ENCODE measurements around the gene PUDP. TPM values are rescaled to one million over a fixed set of nuclear protein-coding genes. Genes with fewer than 3 reads are reported as not detected.
"Not testable (repeated sequence)": the region's sequence is repeated elsewhere in the genome, so short reads cannot be mapped to it uniquely, and the experiment has no call there.

Gene PUDP
- total RNA-seq, 2 experiments from 2014 or later: 16.3 to 19.1 TPM

DNA sequence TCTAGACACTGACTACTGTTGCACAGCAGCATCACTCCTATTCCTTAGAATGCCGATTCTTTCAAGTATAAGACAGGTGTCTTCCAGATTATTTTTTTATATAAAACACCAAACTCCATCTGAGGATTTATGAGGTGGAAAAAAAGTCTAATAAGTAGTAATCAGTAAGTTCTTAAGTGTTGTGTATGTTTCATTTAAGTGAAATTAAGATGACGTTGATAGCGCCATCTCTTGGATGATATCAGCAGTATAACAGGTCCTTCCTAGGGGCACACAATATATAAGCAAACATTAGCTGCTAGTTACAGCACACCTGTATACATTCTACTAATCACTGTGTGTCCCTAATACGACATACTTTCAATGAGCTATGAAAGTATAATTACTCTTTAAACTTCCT is 100.0 kb downstream of the PUDP start:
- H3K36me3 Mint-ChIP-seq: peaks cover 21% of the 10 kb centered on the region
- H3K9me3 Mint-ChIP-seq (ENCODE audit: low read depth): no peaks in the 10 kb centered on the region
- DNase-seq (no peak), ATAC-seq (no peak)
- CTCF ChIA-PET: no interaction called here
- H3K4me1 Mint-ChIP-seq: peaks cover 3% of the 10 kb centered on the region
- H3K27me3 Mint-ChIP-seq: no peaks in the 10 kb centered on the region
- no peak overlapping the region for H3K27ac Mint-ChIP-seq
- H3K4me3 Mint-ChIP-seq: no peak overlapping the region

DNA sequence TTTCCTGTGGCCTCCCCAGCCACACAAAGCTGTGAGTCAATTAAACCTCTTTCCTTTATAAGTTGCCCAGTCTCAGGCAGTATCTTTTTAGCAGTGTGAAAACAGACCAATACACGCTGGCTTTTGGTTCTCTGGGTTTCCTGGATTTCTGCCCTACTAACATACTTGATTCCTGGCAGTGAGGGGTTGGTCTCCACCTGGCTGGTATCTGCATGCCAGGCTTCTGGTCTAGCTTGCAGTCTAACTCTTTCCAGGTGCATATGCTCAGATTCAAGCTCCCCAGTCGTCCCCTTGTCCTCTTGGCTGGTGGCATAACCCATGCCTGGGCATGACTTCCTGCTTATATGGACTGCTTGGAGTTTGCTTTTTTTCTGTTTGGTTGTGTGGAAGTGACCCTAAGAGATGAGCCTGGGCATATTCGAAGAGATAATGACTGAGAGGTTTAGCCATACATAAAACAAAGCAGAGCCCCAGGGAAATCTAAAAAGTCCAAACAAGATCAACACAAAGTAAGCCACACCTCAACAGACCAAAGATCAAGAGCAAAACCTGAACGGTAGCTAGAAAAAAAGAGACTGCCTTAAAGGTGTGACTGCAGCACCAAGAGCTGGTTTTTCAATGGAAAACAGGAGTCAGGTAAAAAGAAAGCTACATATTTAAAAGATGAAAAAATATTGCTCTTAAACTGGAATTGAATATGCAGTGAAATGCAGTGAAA is 102.6 kb downstream of the PUDP start:
- ATAC-seq: no peak
- CTCF ChIA-PET: no interaction called here
- peaks cover 3% of the 10 kb centered on the region for H3K4me1 Mint-ChIP-seq
- no peak overlapping the region for H3K27ac Mint-ChIP-seq
- H3K9me3 Mint-ChIP-seq (ENCODE audit: low read depth): no peaks in the 10 kb centered on the region
- no peak for DNase-seq
- H3K27me3 Mint-ChIP-seq: no peaks in the 10 kb centered on the region
- H3K36me3 Mint-ChIP-seq: peaks cover 16% of the 10 kb centered on the region
- no peak overlapping the region for H3K4me3 Mint-ChIP-seq

- H3K4me1 Mint-ChIP-seq; H3K27ac Mint-ChIP-seq; H3K4me3 Mint-ChIP-seq; H3K27me3 Mint-ChIP-seq; H3K36me3 Mint-ChIP-seq; H3K9me3 Mint-ChIP-seq (ENCODE audit: low read depth); DNase-seq; CTCF ChIA-PET; ATAC-seq: not testable (repeated sequence)
These were observed 104.0 kb downstream of the PUDP start for GRCh38 chrX:7043796-7044433.

- no peaks in the 10 kb centered on the region for H3K27me3 Mint-ChIP-seq
- no peaks in the 10 kb centered on the region for H3K4me1 Mint-ChIP-seq
- H3K27ac Mint-ChIP-seq: no peak overlapping the region
- no peaks in the 10 kb centered on the region for H3K36me3 Mint-ChIP-seq
- no peaks in the 10 kb centered on the region for H3K9me3 Mint-ChIP-seq (ENCODE audit: low read depth)
- DNase-seq (no peak), ATAC-seq (no peak)
- CTCF ChIA-PET: no interaction called here
- H3K4me3 Mint-ChIP-seq: no peak overlapping the region
These were observed 119.7 kb downstream of the PUDP start for GRCh38 chrX:7028246-7028645.

DNA sequence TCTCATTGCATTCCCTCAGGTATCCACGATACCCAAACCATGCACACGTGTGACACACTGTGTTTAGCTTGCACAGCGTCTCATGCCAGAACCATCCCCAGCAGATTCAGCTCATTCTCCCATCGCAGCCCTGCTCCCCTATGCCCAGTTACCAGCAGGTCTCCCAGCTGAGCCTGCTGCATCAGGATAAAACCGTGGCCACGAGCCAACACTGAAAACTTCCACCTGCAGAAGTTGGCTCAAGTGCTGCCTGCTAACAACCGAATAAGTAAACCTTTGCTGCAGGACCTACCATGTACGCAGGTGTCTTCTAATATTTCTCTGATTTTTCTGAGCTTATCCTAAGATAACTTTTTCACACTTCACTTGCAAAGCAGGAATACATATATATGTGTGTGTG is 120.9 kb downstream of the PUDP start:
- H3K36me3 Mint-ChIP-seq: no peaks in the 10 kb centered on the region
- H3K27ac Mint-ChIP-seq: no peak overlapping the region
- no peaks in the 10 kb centered on the region for H3K27me3 Mint-ChIP-seq
- DNase-seq (no peak), ATAC-seq (no peak)
- no peak overlapping the region for H3K4me3 Mint-ChIP-seq
- no peaks in the 10 kb centered on the region for H3K9me3 Mint-ChIP-seq (ENCODE audit: low read depth)
- no peaks in the 10 kb centered on the region for H3K4me1 Mint-ChIP-seq
- CTCF ChIA-PET: no interaction called here

DNA sequence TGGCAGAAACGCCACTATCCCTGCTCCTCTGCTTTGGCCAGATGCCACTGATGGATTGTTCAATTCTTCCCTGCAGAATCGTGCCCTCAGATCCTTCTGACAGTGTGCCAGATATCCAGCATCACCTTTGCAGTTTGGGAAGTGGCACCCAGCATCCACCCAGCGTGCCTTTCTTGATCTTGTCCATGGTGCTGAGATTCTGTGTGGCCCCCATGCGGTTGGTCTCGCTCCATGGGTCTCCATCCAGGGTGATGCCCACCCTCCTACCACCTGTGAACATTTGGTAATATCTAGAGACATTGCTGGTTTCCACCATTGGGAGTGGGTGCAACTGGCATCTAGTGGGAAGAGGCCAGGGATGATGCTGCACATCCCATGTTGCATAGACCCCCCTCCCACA is 121.6 kb downstream of the PUDP start:
- ATAC-seq; DNase-seq; H3K9me3 Mint-ChIP-seq (ENCODE audit: low read depth); H3K4me1 Mint-ChIP-seq; H3K27me3 Mint-ChIP-seq; H3K27ac Mint-ChIP-seq; CTCF ChIA-PET; H3K4me3 Mint-ChIP-seq; H3K36me3 Mint-ChIP-seq: not testable (repeated sequence)

DNA sequence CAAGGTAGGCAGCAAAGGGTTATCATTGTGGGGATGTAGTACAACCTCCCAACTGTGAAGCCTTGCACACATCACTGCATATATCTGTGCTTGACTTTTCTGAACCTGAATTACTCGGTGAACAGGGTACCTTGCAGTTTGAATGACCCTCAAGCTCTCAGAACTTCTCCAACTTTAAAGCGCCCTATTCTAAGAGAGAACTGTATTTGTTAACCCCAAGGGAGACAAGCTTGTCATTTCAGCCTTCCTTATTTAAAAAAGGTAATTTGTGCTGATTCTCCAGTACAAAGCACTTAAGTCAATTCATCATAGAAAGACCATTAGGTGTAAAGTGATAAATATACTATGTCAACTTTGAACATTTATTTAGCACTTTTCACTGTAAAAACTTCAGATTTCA is 122.5 kb downstream of the PUDP start:
- CTCF ChIA-PET: no interaction called here
- H3K4me1 Mint-ChIP-seq: no peaks in the 10 kb centered on the region
- no peak for ATAC-seq
- H3K4me3 Mint-ChIP-seq: no peak overlapping the region
- no peak overlapping the region for H3K27ac Mint-ChIP-seq
- H3K9me3 Mint-ChIP-seq (ENCODE audit: low read depth): no peaks in the 10 kb centered on the region
- no peaks in the 10 kb centered on the region for H3K36me3 Mint-ChIP-seq
- DNase-seq: no peak
- no peaks in the 10 kb centered on the region for H3K27me3 Mint-ChIP-seq

DNA sequence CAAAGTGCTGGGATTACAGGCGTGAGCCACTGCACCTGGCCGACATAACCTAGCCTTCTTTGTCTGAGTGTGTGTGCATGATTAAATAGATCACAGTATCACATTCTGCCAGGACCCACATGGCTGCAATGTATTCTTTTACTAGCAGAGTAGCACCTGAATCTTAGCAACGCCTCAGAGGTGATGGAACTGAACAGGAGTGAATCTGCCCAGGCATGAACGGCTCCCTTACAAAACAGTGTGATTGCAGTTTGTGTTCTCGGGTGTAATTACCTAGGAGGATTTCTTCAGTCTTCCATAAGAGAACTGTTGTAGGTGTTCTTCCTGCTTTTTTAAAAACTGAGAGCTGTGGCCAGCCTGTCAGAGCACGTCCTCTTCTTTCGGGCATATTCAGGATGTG is 123.1 kb downstream of the PUDP start:
- CTCF ChIA-PET: no interaction called here
- Mint-ChIP-seq H3K27me3 (no peaks in the 10 kb centered on the region), H3K4me1 (no peaks in the 10 kb centered on the region), H3K9me3 (ENCODE audit: low read depth) (no peaks in the 10 kb centered on the region), H3K4me3 (no peak overlapping the region), H3K36me3 (no peaks in the 10 kb centered on the region), H3K27ac (no peak overlapping the region)
- no peak for DNase-seq
- ATAC-seq: no peak

DNA sequence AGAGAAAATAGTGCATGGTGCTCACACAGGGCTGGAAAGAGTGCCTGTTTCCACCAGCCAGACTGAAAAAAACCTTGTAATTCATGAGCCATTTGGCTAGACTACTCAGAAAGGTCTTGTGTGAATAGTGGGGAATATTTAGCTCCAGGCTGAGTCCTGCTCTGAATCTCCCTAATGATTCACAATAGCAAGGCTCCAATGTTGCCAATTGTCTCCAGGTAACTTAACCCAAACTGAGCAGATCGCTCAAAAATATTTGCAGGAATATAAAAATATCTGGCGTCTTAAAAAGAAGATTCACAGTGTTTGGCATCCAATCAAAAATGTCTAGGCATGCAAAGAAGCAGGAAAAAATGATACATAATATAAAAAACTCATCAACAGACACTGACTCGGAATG is 125.0 kb downstream of the PUDP start:
- ATAC-seq; CTCF ChIA-PET; H3K9me3 Mint-ChIP-seq (ENCODE audit: low read depth); H3K4me1 Mint-ChIP-seq; H3K27ac Mint-ChIP-seq; DNase-seq; H3K4me3 Mint-ChIP-seq; H3K27me3 Mint-ChIP-seq; H3K36me3 Mint-ChIP-seq: not testable (repeated sequence)

DNA sequence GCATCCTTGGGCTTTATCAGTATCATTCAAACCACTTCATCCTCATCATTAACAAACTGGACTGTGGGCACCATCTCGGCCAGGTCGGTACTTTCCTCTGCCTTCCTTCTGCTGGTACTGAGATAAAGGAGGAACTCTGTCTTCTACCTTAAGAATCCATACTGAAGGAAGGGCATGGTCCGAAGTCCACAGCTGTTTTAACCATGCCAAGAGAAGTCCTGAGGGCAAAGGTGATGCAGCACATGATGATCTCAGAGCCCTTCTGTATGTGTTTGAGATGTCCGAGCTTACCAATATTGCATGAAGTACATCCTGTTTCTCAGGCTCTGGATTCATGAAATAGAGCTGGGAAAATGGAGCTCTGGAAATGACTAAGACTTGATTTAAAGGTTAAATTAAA is 126.0 kb downstream of the PUDP start:
- ATAC-seq (no peak), DNase-seq (no peak)
- CTCF ChIA-PET: no interaction called here
- Mint-ChIP-seq H3K36me3 (no peaks in the 10 kb centered on the region), H3K9me3 (ENCODE audit: low read depth) (no peaks in the 10 kb centered on the region), H3K27me3 (no peaks in the 10 kb centered on the region), H3K27ac (no peak overlapping the region), H3K4me3 (no peak overlapping the region), H3K4me1 (no peaks in the 10 kb centered on the region)

GRCh38 chrX:7019555-7019954 is 128.4 kb downstream of the PUDP start:
- Mint-ChIP-seq H3K36me3 (no peaks in the 10 kb centered on the region), H3K9me3 (ENCODE audit: low read depth) (no peaks in the 10 kb centered on the region), H3K4me3 (no peak overlapping the region), H3K27me3 (no peaks in the 10 kb centered on the region), H3K27ac (no peak overlapping the region), H3K4me1 (no peaks in the 10 kb centered on the region)
- ATAC-seq: no peak
- CTCF ChIA-PET: no interaction called here
- no peak for DNase-seq

DNA sequence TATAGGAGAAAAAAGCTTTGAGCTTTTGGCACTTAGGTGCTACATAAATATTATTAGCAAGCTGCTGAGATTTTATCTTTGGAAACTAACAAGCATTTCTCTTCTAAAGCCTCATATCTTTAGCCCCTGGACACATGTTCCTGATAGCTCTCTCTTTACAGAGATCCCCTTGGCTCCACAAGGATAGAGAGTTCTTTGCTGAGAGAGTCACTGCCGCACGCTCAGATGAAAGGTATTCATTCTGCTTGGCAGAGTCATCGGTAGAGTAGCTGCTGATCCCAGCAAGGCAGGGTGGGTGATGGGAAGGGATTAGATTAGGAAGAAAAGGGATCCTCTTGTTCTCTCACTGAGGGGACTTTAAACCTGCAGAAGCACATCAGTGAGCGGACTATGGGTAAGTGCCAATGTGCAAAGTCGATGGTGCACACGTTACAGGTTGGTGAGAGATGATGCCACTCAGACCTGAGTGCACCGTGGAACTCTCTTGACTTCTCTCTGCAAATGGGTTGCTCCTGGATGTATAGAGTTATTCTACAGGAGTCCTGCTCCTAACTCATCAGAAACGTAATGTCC is 135.6 kb downstream of the PUDP start:
- ATAC-seq; DNase-seq; H3K36me3 Mint-ChIP-seq; H3K27ac Mint-ChIP-seq; H3K27me3 Mint-ChIP-seq; CTCF ChIA-PET; H3K9me3 Mint-ChIP-seq (ENCODE audit: low read depth); H3K4me1 Mint-ChIP-seq; H3K4me3 Mint-ChIP-seq: not testable (repeated sequence)

DNA sequence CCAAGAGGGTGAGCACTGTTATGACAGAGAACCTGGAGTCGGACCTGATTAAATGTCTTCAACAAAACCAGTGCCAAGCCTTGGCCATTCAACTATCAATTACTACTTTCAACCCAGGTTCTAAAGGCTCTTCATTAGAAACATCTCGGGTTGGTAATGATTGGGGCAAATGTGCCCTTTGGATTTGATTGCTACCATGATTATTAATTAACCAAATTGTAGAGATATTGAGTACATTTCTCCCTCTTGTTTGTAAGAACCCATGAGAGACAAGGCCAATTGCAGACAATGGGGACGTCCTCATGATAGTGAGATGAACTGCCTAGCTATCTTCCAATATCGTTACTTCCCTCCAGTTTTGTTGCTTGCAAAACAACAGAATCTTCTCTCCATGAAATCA is 137.1 kb downstream of the PUDP start:
- H3K27ac Mint-ChIP-seq; H3K9me3 Mint-ChIP-seq (ENCODE audit: low read depth); ATAC-seq; DNase-seq; H3K36me3 Mint-ChIP-seq; H3K4me1 Mint-ChIP-seq; CTCF ChIA-PET; H3K27me3 Mint-ChIP-seq; H3K4me3 Mint-ChIP-seq: not testable (repeated sequence)

- H3K9me3 Mint-ChIP-seq (ENCODE audit: low read depth); DNase-seq; CTCF ChIA-PET; ATAC-seq; H3K27me3 Mint-ChIP-seq; H3K4me1 Mint-ChIP-seq; H3K27ac Mint-ChIP-seq; H3K36me3 Mint-ChIP-seq; H3K4me3 Mint-ChIP-seq: not testable (repeated sequence)
These were observed 140.6 kb downstream of the PUDP start for GRCh38 chrX:7007328-7007727.
